GM06990 (cell line): ENCODE results near the gene CITED2.

Experiments used
- DNase-seq: peaks from one replicate; pipeline ENCODE4 v3.0.0-alpha.2; 2011; ENCODE audit not compliant: insufficient read length; ENCODE audit errors: extremely low read depth
- H3K27me3 ChIP-seq: replicated peaks from 2 replicates; pipeline ENCODE4 v1.6.0; 2011; ENCODE audit warnings: low read length; ENCODE audit not compliant: control insufficient read depth, insufficient read depth
- H3K36me3 ChIP-seq: 2 replicates; pipeline ENCODE4 v1.5.1; 2011; ENCODE audit warnings: low read length; ENCODE audit not compliant: control insufficient read depth, insufficient read depth
- H3K4me3 ChIP-seq: replicated peaks from 2 replicates; pipeline ENCODE4 v1.5.1; 2011; ENCODE audit warnings: low read depth, mild to moderate bottlenecking, control low read depth, low read length
- TF ChIP-seq, protein P1 (sequence below): IDR thresholded peaks from 2 replicates; pipeline ENCODE4 v1.5.1; 2011; ENCODE audit warnings: low read length, control low read depth, mild to moderate bottlenecking, inconsistent platforms; ENCODE audit not compliant: insufficient read depth, poor library complexity, severe bottlenecking

Gene CITED2

DNA sequence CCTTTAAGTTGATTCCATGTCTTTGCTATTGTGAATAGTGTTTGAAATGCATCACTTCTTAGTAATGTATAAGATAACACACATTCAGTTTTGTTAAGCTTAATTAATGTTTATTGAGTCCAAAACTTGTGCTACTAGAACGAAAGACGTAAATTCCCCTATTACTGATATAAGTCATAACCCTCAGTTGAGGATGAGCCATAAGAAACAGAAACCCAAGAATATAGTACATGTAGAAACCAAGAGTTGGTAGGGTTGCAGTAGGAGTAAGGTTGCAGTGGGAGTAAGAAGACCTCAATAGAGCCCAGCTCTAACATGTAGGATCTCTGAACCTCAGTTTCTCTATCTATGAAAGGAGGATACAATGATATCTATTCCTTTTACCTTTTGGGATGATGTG, 19.3 kb downstream of the CITED2 start:
- TF ChIP-seq, protein P1, sequence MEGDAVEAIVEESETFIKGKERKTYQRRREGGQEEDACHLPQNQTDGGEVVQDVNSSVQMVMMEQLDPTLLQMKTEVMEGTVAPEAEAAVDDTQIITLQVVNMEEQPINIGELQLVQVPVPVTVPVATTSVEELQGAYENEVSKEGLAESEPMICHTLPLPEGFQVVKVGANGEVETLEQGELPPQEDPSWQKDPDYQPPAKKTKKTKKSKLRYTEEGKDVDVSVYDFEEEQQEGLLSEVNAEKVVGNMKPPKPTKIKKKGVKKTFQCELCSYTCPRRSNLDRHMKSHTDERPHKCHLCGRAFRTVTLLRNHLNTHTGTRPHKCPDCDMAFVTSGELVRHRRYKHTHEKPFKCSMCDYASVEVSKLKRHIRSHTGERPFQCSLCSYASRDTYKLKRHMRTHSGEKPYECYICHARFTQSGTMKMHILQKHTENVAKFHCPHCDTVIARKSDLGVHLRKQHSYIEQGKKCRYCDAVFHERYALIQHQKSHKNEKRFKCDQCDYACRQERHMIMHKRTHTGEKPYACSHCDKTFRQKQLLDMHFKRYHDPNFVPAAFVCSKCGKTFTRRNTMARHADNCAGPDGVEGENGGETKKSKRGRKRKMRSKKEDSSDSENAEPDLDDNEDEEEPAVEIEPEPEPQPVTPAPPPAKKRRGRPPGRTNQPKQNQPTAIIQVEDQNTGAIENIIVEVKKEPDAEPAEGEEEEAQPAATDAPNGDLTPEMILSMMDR = no peak
- no peaks in the 10 kb centered on the region for H3K36me3 ChIP-seq
- DNase-seq = no peak
- H3K4me3 ChIP-seq = no peak overlapping the region
- no peaks in the 10 kb centered on the region for H3K27me3 ChIP-seq

DNA sequence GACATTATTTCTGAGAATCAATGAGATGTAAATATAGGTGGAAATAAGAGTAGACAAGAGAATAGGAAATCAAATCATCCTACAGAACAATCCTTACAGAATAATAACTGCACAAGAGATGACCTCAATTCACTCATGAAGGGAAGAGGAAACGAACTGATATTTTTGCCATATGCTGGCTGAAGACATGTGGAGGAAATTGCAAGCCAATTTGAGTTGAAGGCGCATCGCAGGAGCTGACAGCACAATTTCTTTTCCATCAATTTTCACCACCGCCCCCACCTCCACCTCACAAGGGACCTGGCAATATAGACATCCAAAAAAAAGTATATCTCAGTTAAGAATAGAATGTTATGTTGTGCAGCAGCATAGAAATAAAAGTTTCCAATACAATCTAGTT, 20.3 kb downstream of the CITED2 start:
- TF ChIP-seq, protein P1 = no peak
- H3K36me3 ChIP-seq = no peaks in the 10 kb centered on the region
- H3K4me3 ChIP-seq = no peak overlapping the region
- no peak for DNase-seq
- no peaks in the 10 kb centered on the region for H3K27me3 ChIP-seq

DNA sequence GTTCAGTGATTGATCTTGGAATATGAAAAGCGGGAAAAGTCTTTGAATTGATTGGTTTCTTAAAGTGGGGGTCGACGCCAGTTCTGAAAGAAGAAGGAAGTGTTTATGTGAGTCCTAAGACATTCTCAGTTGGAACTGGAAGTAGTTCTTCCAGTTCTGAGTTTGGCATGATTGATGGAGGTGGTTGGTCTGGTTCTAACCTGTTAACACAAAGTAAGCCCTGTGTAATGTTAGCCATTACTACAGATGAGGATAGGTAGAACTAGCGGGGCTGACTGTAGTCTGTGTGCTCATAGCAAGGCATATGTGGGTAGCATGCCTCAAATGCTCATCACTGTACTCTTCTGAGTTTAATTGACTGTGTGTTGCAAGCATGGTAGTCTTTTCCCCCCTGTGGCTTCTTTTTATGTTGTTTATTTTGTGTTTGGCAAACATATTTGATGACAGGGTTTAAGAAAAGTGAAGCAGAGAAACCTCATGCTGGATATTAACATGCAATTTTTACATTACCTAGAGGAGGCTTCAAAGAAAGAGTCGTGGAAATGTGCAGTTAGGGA, 24.9 kb downstream of the CITED2 start:
- Histone ChIP-seq H3K4me3 (no peak overlapping the region), H3K36me3 (no peaks in the 10 kb centered on the region), H3K27me3 (no peaks in the 10 kb centered on the region)
- TF ChIP-seq, protein P1 = no peak
- no peak for DNase-seq

DNA sequence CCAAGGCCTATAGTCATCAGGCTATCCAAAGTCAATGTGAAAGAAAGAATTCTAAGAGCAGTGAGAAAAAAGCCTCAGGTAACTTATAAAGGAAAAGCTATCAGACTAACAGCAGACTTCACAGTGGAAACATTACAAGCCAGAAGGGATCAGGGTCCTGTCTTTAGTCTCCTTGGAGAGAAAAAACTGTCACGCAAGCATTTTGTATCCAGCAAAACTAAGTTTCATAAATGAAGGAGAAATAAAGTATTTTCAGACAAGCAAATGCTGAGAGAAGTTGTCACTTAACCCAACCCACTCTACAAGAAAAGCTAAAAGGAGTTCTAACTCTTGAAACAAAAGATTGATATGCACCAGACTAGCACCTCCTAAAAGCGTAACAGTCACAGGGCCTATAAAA, 28.1 kb downstream of the CITED2 start:
- Histone ChIP-seq H3K36me3 (no peaks in the 10 kb centered on the region), H3K27me3 (no peaks in the 10 kb centered on the region), H3K4me3 (no peak overlapping the region)
- TF ChIP-seq, protein P1 = no peak
- DNase-seq = no peak

DNA sequence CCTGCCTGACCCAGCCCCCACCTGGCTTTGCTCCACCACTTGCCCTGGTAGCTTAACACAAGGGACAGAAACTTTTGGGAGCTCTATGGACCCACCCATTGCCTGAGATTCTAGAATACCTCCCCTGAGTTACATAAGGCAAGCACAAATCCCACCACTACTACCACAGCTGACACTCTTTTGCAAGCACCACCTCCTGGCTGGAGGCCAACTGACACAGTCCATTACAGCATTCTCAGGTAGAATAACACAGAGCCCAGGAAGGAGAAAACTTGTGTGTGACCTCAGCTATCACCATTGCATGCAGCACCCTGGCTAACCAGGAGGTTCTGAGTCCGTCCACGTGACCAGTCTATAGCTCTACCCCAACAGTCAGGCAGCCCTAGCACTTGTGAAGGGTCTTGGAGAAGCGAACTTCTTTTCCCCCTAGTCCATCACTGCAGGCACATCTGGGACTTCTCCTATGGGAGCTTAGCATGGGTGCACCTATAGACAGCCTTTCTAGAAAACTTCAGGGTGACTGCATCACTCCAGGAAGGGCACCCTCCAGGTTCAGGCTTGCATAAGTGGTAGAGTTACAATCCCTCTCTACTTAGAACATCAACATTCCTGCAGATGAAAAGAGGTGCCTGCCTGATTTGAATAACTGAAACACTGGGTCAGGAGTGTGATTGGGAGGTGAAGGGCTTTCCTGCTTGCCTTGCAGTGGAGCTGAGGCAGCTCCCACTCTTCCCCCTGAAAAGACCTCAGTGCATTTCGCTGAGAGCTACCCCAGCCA, 30.1 kb downstream of the CITED2 start:
- Histone ChIP-seq H3K36me3 (no peaks in the 10 kb centered on the region), H3K4me3 (no peak overlapping the region), H3K27me3 (no peaks in the 10 kb centered on the region)
- TF ChIP-seq, protein P1 = no peak
- DNase-seq = no peak
